ENCODE measurements around the gene OR8D1. TPM values are rescaled to one million over a fixed set of nuclear protein-coding genes. Genes with fewer than 3 reads are reported as not detected.
"Not testable (repeated sequence)": the region's sequence is repeated elsewhere in the genome, so short reads cannot be mapped to it uniquely, and the experiment has no call there.

Gene OR8D1
- total and polyA plus RNA-seq, 4 experiments from 2014 or later, result not detected

GRCh38 chr11:124285610-124286344 lies 28.0 kb downstream of the OR8D1 start:
- no peaks in the 10 kb centered on the region for H3K4me1 Mint-ChIP-seq
- no peak overlapping the region for H3K4me3 Mint-ChIP-seq
- no peaks in the 10 kb centered on the region for H3K36me3 ChIP-seq (ENCODE audit: insufficient read depth, low read length)
- no peak overlapping the region for H3K27ac ChIP-seq (ENCODE audit: low read depth, low read length)
- H3K9me3 Mint-ChIP-seq, result peaks cover 0 to 28% (median 8%) of the 10 kb centered on the region in 8 donors
- POLR2A ChIA-PET (ENCODE audit: partially characterized antibody), result no interaction called here
- no peaks in the 10 kb centered on the region for H3K36me3 Mint-ChIP-seq
- H3K27me3 Mint-ChIP-seq, result no peaks in the 10 kb centered on the region
- no peaks in the 10 kb centered on the region for H3K4me1 ChIP-seq (ENCODE audit: insufficient read depth, low read length)
- CTCF ChIA-PET (ENCODE audit: partially characterized antibody), result no interaction called here
- H3K9me3 ChIP-seq (ENCODE audit: control insufficient read depth in 1 of 2, low read length in 2 of 2), result no peaks in the 10 kb centered on the region
- H3K27ac Mint-ChIP-seq, result no peak overlapping the region
- DNase-seq, result no peak
- no peak overlapping the region for H3K4me3 ChIP-seq (ENCODE audit: low read length in 2 of 2)
- intact Hi-C loops (cut with micrococcal nuclease), result no loop called here
- H3K27me3 ChIP-seq (ENCODE audit: insufficient read depth, low read length), result no peaks in the 10 kb centered on the region

- Histone ChIP-seq H3K27me3 (ENCODE audit: insufficient read depth, low read length) (no peaks in the 10 kb centered on the region), H3K4me3 (ENCODE audit: low read length in 2 of 2) (no peak overlapping the region), H3K4me1 (ENCODE audit: insufficient read depth, low read length) (no peaks in the 10 kb centered on the region), H3K36me3 (ENCODE audit: insufficient read depth, low read length) (no peaks in the 10 kb centered on the region), H3K27ac (ENCODE audit: low read depth, low read length) (no peak overlapping the region), H3K9me3 (ENCODE audit: control insufficient read depth in 1 of 2, low read length in 2 of 2) (no peaks in the 10 kb centered on the region)
- CTCF ChIA-PET (ENCODE audit: partially characterized antibody), result no interaction called here
- Mint-ChIP-seq H3K9me3 (peaks cover 0 to 31% (median 12%) of the 10 kb centered on the region in 8 donors), H3K4me3 (no peak overlapping the region), H3K27ac (no peak overlapping the region), H3K27me3 (peaks cover 0 to 2% of the 10 kb centered on the region in 2 donors), H3K4me1 (no peaks in the 10 kb centered on the region), H3K36me3 (no peaks in the 10 kb centered on the region)
- POLR2A ChIA-PET (ENCODE audit: partially characterized antibody), result no interaction called here
- intact Hi-C loops (cut with micrococcal nuclease), result no loop called here
- no peak for DNase-seq
Observed at GRCh38 chr11:124278261-124278660, 35.5 kb downstream of the OR8D1 start.

GRCh38 chr11:124277804-124278203 lies 35.9 kb downstream of the OR8D1 start:
- Histone ChIP-seq H3K36me3 (ENCODE audit: insufficient read depth, low read length) (no peaks in the 10 kb centered on the region), H3K9me3 (ENCODE audit: control insufficient read depth in 1 of 2, low read length in 2 of 2) (no peaks in the 10 kb centered on the region), H3K27me3 (ENCODE audit: insufficient read depth, low read length) (no peaks in the 10 kb centered on the region), H3K4me3 (ENCODE audit: low read length in 2 of 2) (no peak overlapping the region), H3K27ac (ENCODE audit: low read depth, low read length) (no peak overlapping the region), H3K4me1 (ENCODE audit: insufficient read depth, low read length) (no peaks in the 10 kb centered on the region)
- Mint-ChIP-seq H3K4me3 (no peak overlapping the region), H3K4me1 (no peaks in the 10 kb centered on the region), H3K9me3 (peaks cover 0 to 30% (median 11%) of the 10 kb centered on the region in 8 donors), H3K36me3 (no peaks in the 10 kb centered on the region), H3K27me3 (peaks cover 0 to 2% of the 10 kb centered on the region in 2 donors), H3K27ac (no peak overlapping the region)
- DNase-seq, result no peak
- intact Hi-C loops (cut with micrococcal nuclease), result no loop called here
- CTCF ChIA-PET (ENCODE audit: partially characterized antibody), result no interaction called here
- POLR2A ChIA-PET (ENCODE audit: partially characterized antibody), result no interaction called here

GRCh38 chr11:124277207-124277606 lies 36.5 kb downstream of the OR8D1 start:
- peaks cover 0 to 2% of the 10 kb centered on the region in 2 donors for H3K27me3 Mint-ChIP-seq
- Histone ChIP-seq H3K36me3 (ENCODE audit: insufficient read depth, low read length) (no peaks in the 10 kb centered on the region), H3K27ac (ENCODE audit: low read depth, low read length) (no peak overlapping the region), H3K9me3 (ENCODE audit: control insufficient read depth in 1 of 2, low read length in 2 of 2) (no peaks in the 10 kb centered on the region), H3K4me3 (ENCODE audit: low read length in 2 of 2) (no peak overlapping the region), H3K27me3 (ENCODE audit: insufficient read depth, low read length) (no peaks in the 10 kb centered on the region), H3K4me1 (ENCODE audit: insufficient read depth, low read length) (no peaks in the 10 kb centered on the region)
- H3K27ac Mint-ChIP-seq, result no peak overlapping the region
- ChIA-PET POLR2A (ENCODE audit: partially characterized antibody) (no interaction called here), CTCF (ENCODE audit: partially characterized antibody) (no interaction called here)
- intact Hi-C loops (cut with micrococcal nuclease), result no loop called here
- peaks cover 0 to 26% (median 11%) of the 10 kb centered on the region in 8 donors for H3K9me3 Mint-ChIP-seq
- no peak for DNase-seq
- H3K4me1 Mint-ChIP-seq, result no peaks in the 10 kb centered on the region
- no peak overlapping the region for H3K4me3 Mint-ChIP-seq
- H3K36me3 Mint-ChIP-seq, result no peaks in the 10 kb centered on the region

- H3K27ac Mint-ChIP-seq, result no peak overlapping the region
- Histone ChIP-seq H3K4me1 (ENCODE audit: insufficient read depth, low read length) (no peaks in the 10 kb centered on the region), H3K27me3 (ENCODE audit: insufficient read depth, low read length) (no peaks in the 10 kb centered on the region), H3K36me3 (ENCODE audit: insufficient read depth, low read length) (no peaks in the 10 kb centered on the region), H3K27ac (ENCODE audit: low read depth, low read length) (no peak overlapping the region), H3K9me3 (ENCODE audit: control insufficient read depth in 1 of 2, low read length in 2 of 2) (no peaks in the 10 kb centered on the region), H3K4me3 (ENCODE audit: low read length in 2 of 2) (no peak overlapping the region)
- ChIA-PET POLR2A (ENCODE audit: partially characterized antibody) (no interaction called here), CTCF (ENCODE audit: partially characterized antibody) (no interaction called here)
- peaks cover 0 to 17% (median 7%) of the 10 kb centered on the region in 8 donors for H3K9me3 Mint-ChIP-seq
- H3K36me3 Mint-ChIP-seq, result no peaks in the 10 kb centered on the region
- no peak for DNase-seq
- intact Hi-C loops (cut with micrococcal nuclease), result no loop called here
- peaks cover 0 to 2% of the 10 kb centered on the region in 2 donors for H3K27me3 Mint-ChIP-seq
- H3K4me1 Mint-ChIP-seq, result no peaks in the 10 kb centered on the region
- no peak overlapping the region for H3K4me3 Mint-ChIP-seq
Observed at GRCh38 chr11:124276081-124276480, 37.7 kb downstream of the OR8D1 start.

GRCh38 chr11:124274000-124274399 lies 39.7 kb downstream of the OR8D1 start:
- Histone ChIP-seq H3K4me1 (ENCODE audit: insufficient read depth, low read length) (no peaks in the 10 kb centered on the region), H3K36me3 (ENCODE audit: insufficient read depth, low read length) (no peaks in the 10 kb centered on the region), H3K9me3 (ENCODE audit: control insufficient read depth in 1 of 2, low read length in 2 of 2) (no peaks in the 10 kb centered on the region), H3K27me3 (ENCODE audit: insufficient read depth, low read length) (no peaks in the 10 kb centered on the region), H3K4me3 (ENCODE audit: low read length in 2 of 2) (no peak overlapping the region), H3K27ac (ENCODE audit: low read depth, low read length) (no peak overlapping the region)
- Mint-ChIP-seq H3K4me1 (no peaks in the 10 kb centered on the region), H3K27ac (no peak overlapping the region), H3K27me3 (peaks cover 0 to 2% of the 10 kb centered on the region in 2 donors), H3K36me3 (no peaks in the 10 kb centered on the region), H3K9me3 (peaks cover 0 to 5% (median under 1%) of the 10 kb centered on the region in 8 donors), H3K4me3 (no peak overlapping the region)
- ChIA-PET POLR2A (ENCODE audit: partially characterized antibody) (no interaction called here), CTCF (ENCODE audit: partially characterized antibody) (no interaction called here)
- intact Hi-C loops (cut with micrococcal nuclease), result no loop called here
- no peak for DNase-seq

GRCh38 chr11:124270886-124271285 lies 42.9 kb downstream of the OR8D1 start:
- intact Hi-C loops (cut with micrococcal nuclease); H3K27ac Mint-ChIP-seq; POLR2A ChIA-PET (ENCODE audit: partially characterized antibody); H3K4me3 ChIP-seq (ENCODE audit: low read length in 2 of 2); H3K4me1 Mint-ChIP-seq; DNase-seq; H3K27me3 ChIP-seq (ENCODE audit: insufficient read depth, low read length); H3K36me3 Mint-ChIP-seq; H3K36me3 ChIP-seq (ENCODE audit: insufficient read depth, low read length); H3K9me3 ChIP-seq (ENCODE audit: control insufficient read depth in 1 of 2, low read length in 2 of 2); H3K4me1 ChIP-seq (ENCODE audit: insufficient read depth, low read length); H3K27ac ChIP-seq (ENCODE audit: low read depth, low read length); H3K4me3 Mint-ChIP-seq; H3K27me3 Mint-ChIP-seq; CTCF ChIA-PET (ENCODE audit: partially characterized antibody); H3K9me3 Mint-ChIP-seq: not testable (repeated sequence)

- H3K4me3 Mint-ChIP-seq; H3K4me3 ChIP-seq (ENCODE audit: low read length in 2 of 2); H3K36me3 ChIP-seq (ENCODE audit: insufficient read depth, low read length); H3K4me1 Mint-ChIP-seq; H3K36me3 Mint-ChIP-seq; CTCF ChIA-PET (ENCODE audit: partially characterized antibody); H3K9me3 ChIP-seq (ENCODE audit: control insufficient read depth in 1 of 2, low read length in 2 of 2); H3K27ac ChIP-seq (ENCODE audit: low read depth, low read length); intact Hi-C loops (cut with micrococcal nuclease); DNase-seq; H3K9me3 Mint-ChIP-seq; H3K27me3 Mint-ChIP-seq; POLR2A ChIA-PET (ENCODE audit: partially characterized antibody); H3K27me3 ChIP-seq (ENCODE audit: insufficient read depth, low read length); H3K27ac Mint-ChIP-seq; H3K4me1 ChIP-seq (ENCODE audit: insufficient read depth, low read length): not testable (repeated sequence)
Observed at GRCh38 chr11:124265041-124265440, 48.7 kb downstream of the OR8D1 start.

Measured in CD4-positive, alpha-beta memory T cell (primary cell).